K562 (cell line): ENCODE measurements around the gene DAPK2. TPM values are rescaled to one million over a fixed set of nuclear protein-coding genes. Genes with fewer than 3 reads are reported as not detected.

Experiments
- ATAC-seq: fragments of 200-7000 bp; cut with Tn5 transposase; 3 replicates; pipeline ENCODE4 v1.9.1; 2020; ENCODE audit warnings: moderate library complexity
- BruUV-seq: library from RNA; stranded (reverse); fragments of 400-500 nt; replicated peaks from 2 replicates; lab custom pipeline; 2021; lab: Mats Ljungman, UMichigan
- CTCF ChIA-PET: fragments of 300-600 bp; formaldehyde crosslinking; extraction: SDS; loops from one replicate; lab custom pipeline; 2021; ENCODE audit warnings: low intra/inter-chr PET ratio; lab: Yijun Ruan, JAX
- POLR2A ChIA-PET: fragments of 300-600, 350-650 bp; sonication (Branson Sonifier 250); formaldehyde crosslinking; extraction: SDS; loops from one replicate; lab custom pipeline; 2021; ENCODE audit warnings: antibody characterized with exemption, inconsistent platforms; lab: Yijun Ruan, JAX
- DNase-seq, 4 experiments: peaks; one replicate each; pipeline versions ENCODE4 v3.0.0 to v3.0.0-alpha.2; 2011 to 2018; ENCODE audit warnings: low spot score in 3 of 4, mixed read lengths in 3 of 4; ENCODE audit errors: extremely low read depth in 1 of 4
- FAIRE-seq: peaks from 2 replicates; lab custom pipeline; 2011; peaks lifted over from hg19 to GRCh38; lab: Jason Lieb, UNC
- H2AFZ ChIP-seq: 2 replicates; pipeline ENCODE4 v1.6.0; 2011; ENCODE audit warnings: low read depth, low read length, control low read depth, inconsistent platforms
- H3K27ac ChIP-seq: fragments of 200-600 bp; 3 replicates; pipeline ENCODE4 v1.8.0; 2011; ENCODE audit warnings: low read depth, mild to moderate bottlenecking, control low read depth, inconsistent platforms, low read length, moderate library complexity, mixed read lengths; ENCODE audit errors: extremely low read depth
- H3K27me3 ChIP-seq, 2 experiments: fragments of 300-600 bp in 1 of 2; 2 replicates in 1 of 2; 3 replicates in 1 of 2; pipeline versions ENCODE4 v1.6.0 to v1.8.0; 2011; ENCODE audit warnings: inconsistent platforms in 2 of 2, low read length in 2 of 2, mild to moderate bottlenecking in 1 of 2, mixed read lengths in 1 of 2, moderate library complexity in 1 of 2; ENCODE audit not compliant: control insufficient read depth in 2 of 2, insufficient read depth in 2 of 2
- H3K36me3 ChIP-seq: fragments of 300-600 bp; 3 replicates; pipeline ENCODE4 v1.8.0; 2011; ENCODE audit warnings: mild to moderate bottlenecking, low read length, inconsistent platforms; ENCODE audit not compliant: control insufficient read depth, insufficient read depth
- H3K4me1 ChIP-seq, 2 experiments: fragments of 200-600 bp in 1 of 2; replicated peaks in 1 of 2; 2 replicates in 1 of 2; 3 replicates in 1 of 2; pipeline versions ENCODE4 v1.5.1 to v1.8.0; 2011; ENCODE audit warnings: inconsistent platforms in 2 of 2, low read length in 2 of 2, mild to moderate bottlenecking in 1 of 2, mixed read lengths in 1 of 2, moderate library complexity in 1 of 2; ENCODE audit not compliant: control insufficient read depth in 2 of 2, insufficient read depth in 2 of 2
- H3K4me2 ChIP-seq: 2 replicates; pipeline ENCODE4 v1.6.1; 2011; ENCODE audit warnings: low read length, control low read depth, inconsistent platforms, mixed read lengths; ENCODE audit not compliant: insufficient read depth
- H3K4me3 ChIP-seq: fragments of 200-600 bp; sonication (generic), shearing (Covaris generic); 2 replicates; pipeline ENCODE4 v1.5.1; 2016; ENCODE audit warnings: control low read depth, inconsistent platforms
- H3K79me2 ChIP-seq: fragments of 200-600 bp; 3 replicates; pipeline ENCODE4 v1.8.0; 2011; ENCODE audit warnings: low read length, inconsistent platforms; ENCODE audit not compliant: control insufficient read depth, insufficient read depth
- H3K9ac ChIP-seq, 2 experiments: 2 replicates each; pipeline versions ENCODE4 v1.6.0 to v1.6.1; 2011; ENCODE audit warnings: low read depth in 2 of 2, low read length in 2 of 2, control low read depth in 1 of 2, inconsistent platforms in 1 of 2, mild to moderate bottlenecking in 1 of 2, mixed read lengths in 1 of 2; ENCODE audit not compliant: insufficient read depth in 1 of 2
- H3K9me1 ChIP-seq: one replicate; pipeline ENCODE4 v1.6.0; 2011; ENCODE audit warnings: inconsistent platforms, mild to moderate bottlenecking, low read length, moderate library complexity; ENCODE audit not compliant: control insufficient read depth, insufficient read depth
- H3K9me3 ChIP-seq: replicated peaks from 2 replicates; pipeline ENCODE4 v1.5.1; 2011; ENCODE audit warnings: low read depth, low read length, inconsistent platforms; ENCODE audit not compliant: control insufficient read depth, insufficient read depth
- H4K20me1 ChIP-seq: replicated peaks from 2 replicates; pipeline ENCODE4 v1.6.1; 2011; ENCODE audit warnings: low read length, inconsistent platforms, mixed read lengths; ENCODE audit not compliant: control insufficient read depth, insufficient read depth
- ASH1L ChIP-seq: fragments of 450-650 bp; IDR thresholded peaks from 2 replicates; pipeline ENCODE4 v1.6.1; 2018; ENCODE audit warnings: borderline replicate concordance, mild to moderate bottlenecking, low read depth; ENCODE audit not compliant: partially characterized antibody
- CGGBP1 ChIP-seq: fragments of 250-450 bp; sonication (Bioruptor Pico); IDR thresholded peaks from 2 replicates; pipeline ENCODE4 v1.9.0; 2021; ENCODE audit warnings: mild to moderate bottlenecking
- GATA2 ChIP-seq: sonication (generic); formaldehyde crosslinking; IDR thresholded peaks from 2 replicates; pipeline ENCODE4 v1.4.0; 2020; ENCODE audit warnings: mild to moderate bottlenecking, missing genetic modification reagents
- HDAC1 ChIP-seq, 2 experiments: fragments of 450-650 bp; IDR thresholded peaks; 2 replicates each; pipeline ENCODE4 v1.6.1; 2016 to 2017; ENCODE audit warnings: inconsistent platforms in 1 of 2, mild to moderate bottlenecking in 1 of 2, moderate library complexity in 1 of 2
- PHF20 ChIP-seq: fragments of 450-650 bp; IDR thresholded peaks from 2 replicates; pipeline ENCODE4 v1.6.1; 2018; ENCODE audit not compliant: partially characterized antibody
- POLR2G ChIP-seq: fragments of 200-400 bp; formaldehyde crosslinking; IDR thresholded peaks from 2 replicates; pipeline ENCODE4 v1.6.1; 2017; ENCODE audit warnings: low read depth, mild to moderate bottlenecking, antibody characterized with exemption, low read length, moderate library complexity
- ZBTB7A ChIP-seq: IDR thresholded peaks from 2 replicates; pipeline ENCODE4 v1.6.1; 2011; ENCODE audit warnings: low read depth, mild to moderate bottlenecking, low read length, moderate library complexity, borderline replicate concordance; ENCODE audit not compliant: control insufficient read depth
- ZFP1 ChIP-seq: fragments of 450-650 bp; formaldehyde crosslinking; IDR thresholded peaks from 2 replicates; pipeline ENCODE4 v1.4.0; 2020; ENCODE audit warnings: mild to moderate bottlenecking, mixed read lengths
- ZNF764 ChIP-seq: fragments of 250-450 bp; sonication (Bioruptor Pico); IDR thresholded peaks from 2 replicates; pipeline ENCODE4 v1.4.0; 2020; ENCODE audit warnings: low read depth, mild to moderate bottlenecking, moderate library complexity
- WGBS: fragments of 100-300 bp; shearing (Covaris generic); methylation state at CpG from one replicate; pipeline ENCODE4 v1.1.6; 2016; ENCODE audit warnings: low coverage, mixed read lengths; ENCODE audit not compliant: insufficient coverage; ENCODE audit errors: missing lambda C conversion rate; 5-methylcytosine and 5-hydroxymethylcytosine counted together
- in situ Hi-C: fragments of 300-500 bp; cut with MboI; formaldehyde crosslinking; loops from 4 replicates; pipeline ENCODE4 v1.15.0; 2018; ENCODE audit warnings: inconsistent platforms, mixed read lengths
- intact Hi-C: fragments of 100-400 bp; cut with micrococcal nuclease; formaldehyde crosslinking; loops from 2 replicates; pipeline ENCODE4 v1.14.2; 2022
- polyA plus RNA-seq, 8 experiments: library from polyadenylated mRNA; depleted of rRNA in 4 of 8; stranded (reverse) in 5 of 8; unstranded in 3 of 8; fragments of >200 nt; fragmentation: Nextera tagmentation in 2 of 8; fragmentation: Illumina TruSeq in 1 of 8; extraction: Ambion mirVana in 2 of 8; extraction: Trizol in 1 of 8; gene quantifications; 2 replicates each; pipeline versions ENCODE4 v1.2.1 to v1.2.3, GENCODE V29; 2011 to 2014; ENCODE audit warnings: inconsistent platforms in 1 of 8, missing spikeins in 1 of 8
- total RNA-seq, 7 experiments: library from RNA; depleted of rRNA in 6 of 7; stranded (reverse); fragments of >200 nt in 6 of 7; fragmentation: Illumina TruSeq in 2 of 7; extraction: Trizol in 2 of 7; gene quantifications; 2 replicates each; pipeline versions ENCODE4 v1.2.1 to v1.2.3, GENCODE V29; 2011 to 2021; ENCODE audit warnings: low replicate concordance in 1 of 7

The DAPK2 gene
- total and polyA plus RNA-seq, 9 of the 15 experiments (the other 6 are each of a cell fraction or from before 2014, with no cell fraction given), result 0.14 to 5.2 (median 2.2) TPM

- Histone ChIP-seq H3K4me2 (peak within 1 kb of the TSS; percentile 95), H3K27ac (peak within 1 kb of the TSS; percentile 99), H3K9ac (peak within 1 kb of the TSS; percentile 94), H3K4me1 (peaks cover 8 to 25% of the 10 kb centered on the region in 2 experiments), H2AFZ (peak within 1 kb of the TSS; percentile 97), H4K20me1 (peaks cover 12% of the 10 kb centered on the region), H3K9me3 (no peaks in the 10 kb centered on the region), H3K36me3 (peaks cover 26% of the 10 kb centered on the region; the same call in 2 of the 3 replicates), H3K9me1 (no peaks in the 10 kb centered on the region), H3K79me2 (peaks cover 89% of the 10 kb centered on the region), H3K4me3 (peak within 1 kb of the TSS; percentile 81), H3K27me3 (no peaks in the 10 kb centered on the region)
- WGBS, result under 1% methylated on average over 41 of the region's 41 CpGs
- no TSS peak for BruUV-seq
- in situ Hi-C loops (no loop called here), intact Hi-C loops (loop anchor here (2.0 kb wide), 1 partner anchor 59 kb away; no protein-coding TSS in a partner anchor)
- peak; percentile 99 for FAIRE-seq
- peak; percentile 84 for ATAC-seq
- peak; percentile 85 to 99 (median 89) for DNase-seq
- CTCF ChIA-PET, result interaction anchor here (1.2 to 3.1 kb wide), 2 partner anchors 267 to 342 kb away, joined by 3 to 18 read pairs; no protein-coding TSS in a partner anchor
- POLR2A ChIA-PET, result interaction anchor here (0.5 to 2.3 kb wide), 22 partner anchors 9 to 1109 kb away, joined by 3 to 11 read pairs (median 4); partner anchors contain the start of genes PPIB and ZNF609
- TF ChIP-seq ZFP1 (CRISPR knock-in tag) (no peak), HDAC1 (IDR thresholded peaks at IDR 0.05) (no peak; a peak in 1 of 4 replicates), ASH1L (peak; percentile 57), PHF20 (peak; percentile 22), GATA2 (no peak), CGGBP1 (no peak), POLR2G (peak; percentile 91), ZNF764 (CRISPR knock-in tag) (no peak), ZBTB7A (no peak)
Measured at GRCh38 chr15:64093627-64094417, 47.5 kb upstream of the DAPK2 start, which contains the start of gene CIAO2A. TSS of gene CIAO2A (minus strand) at chr15:64093838. CDS start at chr15:64093768, 70 bp downstream.
